Parathyroid adenoma (tissue), 2 donors: ENCODE results near the gene ULBP2.

ENCODE experiments used
- H2AFZ ChIP-seq: fragments of 300-600 bp; sonication (generic); one replicate; pipeline ENCODE4 v1.7.0; 2017; ENCODE audit warnings: antibody characterized with exemption, mild to moderate bottlenecking
- H3K27ac ChIP-seq: fragments of 300-600 bp; sonication (generic); one replicate; pipeline ENCODE4 v1.7.0; 2017
- H3K27me3 ChIP-seq: fragments of 300-600 bp; sonication (generic); one replicate; pipeline ENCODE4 v1.7.0; 2017; ENCODE audit warnings: low read length; ENCODE audit not compliant: control insufficient read depth, insufficient read depth
- H3K36me3 ChIP-seq: fragments of 300-600 bp; sonication (generic); one replicate; pipeline ENCODE4 v1.7.0; 2017; ENCODE audit warnings: low read length; ENCODE audit not compliant: control insufficient read depth, insufficient read depth
- H3K4me1 ChIP-seq: fragments of 300-600 bp; sonication (generic); one replicate; pipeline ENCODE4 v1.7.0; 2017; ENCODE audit warnings: control low read depth
- H3K4me2 ChIP-seq: fragments of 300-600 bp; sonication (generic); one replicate; pipeline ENCODE4 v1.7.0; 2017; ENCODE audit warnings: low read length
- H3K4me3 ChIP-seq: fragments of 300-600 bp; sonication (generic); one replicate; pipeline ENCODE4 v1.7.0; 2017; ENCODE audit warnings: low read depth, low read length
- H3K79me2 ChIP-seq: fragments of 300-600 bp; sonication (generic); one replicate; pipeline ENCODE4 v1.7.0; 2017; ENCODE audit warnings: control low read depth
- H3K9ac ChIP-seq: fragments of 300-600 bp; sonication (generic); one replicate; pipeline ENCODE4 v1.7.0; 2017; ENCODE audit warnings: mild to moderate bottlenecking
- H3K9me3 ChIP-seq: fragments of 300-600 bp; sonication (generic); one replicate; pipeline ENCODE4 v1.7.0; 2017; ENCODE audit warnings: low read length; ENCODE audit not compliant: control insufficient read depth
- TF ChIP-seq, protein P1 (sequence below): fragments of 300-600 bp; sonication (generic); IDR thresholded peaks from one replicate; pipeline ENCODE4 v1.7.0; 2017; ENCODE audit warnings: antibody characterized with exemption, mild to moderate bottlenecking
- donor health status: primary hyperparathyroidism.

ULBP2 gene

DNA sequence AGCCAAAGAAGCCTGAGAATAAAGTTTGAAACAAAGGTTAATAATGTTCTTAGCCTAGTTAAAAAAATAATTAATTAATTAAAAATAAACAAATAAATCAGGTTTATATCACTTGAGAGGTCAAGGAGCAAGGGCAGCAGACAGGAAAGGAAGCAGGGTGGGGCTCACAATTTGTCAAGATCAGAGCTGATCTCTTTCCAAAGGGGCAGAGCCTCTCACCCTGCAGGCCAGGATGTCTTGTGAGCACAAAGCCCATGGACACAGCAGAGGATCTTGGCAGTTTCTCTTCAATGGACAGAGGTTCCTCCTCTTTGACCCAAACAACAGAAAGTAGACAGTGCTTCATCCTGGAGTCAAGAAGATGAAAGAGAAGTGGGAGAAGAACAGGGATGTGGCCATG lies 36.8 kb downstream of the ULBP2 start:
- Histone ChIP-seq H2AFZ (no peak overlapping the region), H3K4me3 (no peak overlapping the region), H3K9ac (no peak overlapping the region), H3K4me1 (no peaks in the 10 kb centered on the region), H3K27ac (no peak overlapping the region), H3K9me3 (no peaks in the 10 kb centered on the region), H3K79me2 (no peaks in the 10 kb centered on the region), H3K36me3 (no peaks in the 10 kb centered on the region), H3K4me2 (no peak overlapping the region), H3K27me3 (no peaks in the 10 kb centered on the region)
- TF ChIP-seq, protein P1, sequence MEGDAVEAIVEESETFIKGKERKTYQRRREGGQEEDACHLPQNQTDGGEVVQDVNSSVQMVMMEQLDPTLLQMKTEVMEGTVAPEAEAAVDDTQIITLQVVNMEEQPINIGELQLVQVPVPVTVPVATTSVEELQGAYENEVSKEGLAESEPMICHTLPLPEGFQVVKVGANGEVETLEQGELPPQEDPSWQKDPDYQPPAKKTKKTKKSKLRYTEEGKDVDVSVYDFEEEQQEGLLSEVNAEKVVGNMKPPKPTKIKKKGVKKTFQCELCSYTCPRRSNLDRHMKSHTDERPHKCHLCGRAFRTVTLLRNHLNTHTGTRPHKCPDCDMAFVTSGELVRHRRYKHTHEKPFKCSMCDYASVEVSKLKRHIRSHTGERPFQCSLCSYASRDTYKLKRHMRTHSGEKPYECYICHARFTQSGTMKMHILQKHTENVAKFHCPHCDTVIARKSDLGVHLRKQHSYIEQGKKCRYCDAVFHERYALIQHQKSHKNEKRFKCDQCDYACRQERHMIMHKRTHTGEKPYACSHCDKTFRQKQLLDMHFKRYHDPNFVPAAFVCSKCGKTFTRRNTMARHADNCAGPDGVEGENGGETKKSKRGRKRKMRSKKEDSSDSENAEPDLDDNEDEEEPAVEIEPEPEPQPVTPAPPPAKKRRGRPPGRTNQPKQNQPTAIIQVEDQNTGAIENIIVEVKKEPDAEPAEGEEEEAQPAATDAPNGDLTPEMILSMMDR: no peak

GRCh38 chr6:149979293-149979692 lies 37.5 kb downstream of the ULBP2 start:
- no peaks in the 10 kb centered on the region for H3K9me3 ChIP-seq
- H3K9ac ChIP-seq: no peak overlapping the region
- no peak overlapping the region for H3K4me3 ChIP-seq
- no peaks in the 10 kb centered on the region for H3K27me3 ChIP-seq
- TF ChIP-seq, protein P1: no peak
- no peaks in the 10 kb centered on the region for H3K4me1 ChIP-seq
- no peaks in the 10 kb centered on the region for H3K36me3 ChIP-seq
- no peak overlapping the region for H2AFZ ChIP-seq
- H3K27ac ChIP-seq: no peak overlapping the region
- no peaks in the 10 kb centered on the region for H3K79me2 ChIP-seq
- H3K4me2 ChIP-seq: no peak overlapping the region

DNA sequence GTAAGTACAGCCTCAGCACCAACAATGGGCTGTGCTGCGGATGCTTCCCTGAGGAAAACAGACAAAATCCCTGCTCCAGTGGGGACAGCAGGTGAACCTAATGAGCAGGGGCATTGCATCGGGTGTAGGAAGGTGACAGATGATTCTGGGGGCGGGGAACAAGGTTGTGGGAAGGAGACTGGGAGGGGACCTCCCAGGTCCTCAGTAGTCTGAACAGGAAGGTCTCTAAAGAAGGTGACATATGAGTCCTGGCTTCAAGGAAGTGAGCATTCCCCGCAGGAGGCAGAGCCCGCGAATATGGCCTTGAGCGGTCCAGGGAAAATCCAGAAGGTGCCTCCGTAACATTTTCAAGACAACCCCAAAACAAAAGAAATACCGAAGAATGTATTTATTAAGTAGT lies 41.3 kb downstream of the ULBP2 start:
- no peak overlapping the region for H3K4me2 ChIP-seq
- H3K4me3 ChIP-seq: no peak overlapping the region
- no peak overlapping the region for H2AFZ ChIP-seq
- H3K27me3 ChIP-seq: no peaks in the 10 kb centered on the region
- H3K9ac ChIP-seq: no peak overlapping the region
- no peaks in the 10 kb centered on the region for H3K9me3 ChIP-seq
- TF ChIP-seq, protein P1: no peak
- no peak overlapping the region for H3K27ac ChIP-seq
- no peaks in the 10 kb centered on the region for H3K79me2 ChIP-seq
- no peaks in the 10 kb centered on the region for H3K4me1 ChIP-seq
- H3K36me3 ChIP-seq: no peaks in the 10 kb centered on the region

DNA sequence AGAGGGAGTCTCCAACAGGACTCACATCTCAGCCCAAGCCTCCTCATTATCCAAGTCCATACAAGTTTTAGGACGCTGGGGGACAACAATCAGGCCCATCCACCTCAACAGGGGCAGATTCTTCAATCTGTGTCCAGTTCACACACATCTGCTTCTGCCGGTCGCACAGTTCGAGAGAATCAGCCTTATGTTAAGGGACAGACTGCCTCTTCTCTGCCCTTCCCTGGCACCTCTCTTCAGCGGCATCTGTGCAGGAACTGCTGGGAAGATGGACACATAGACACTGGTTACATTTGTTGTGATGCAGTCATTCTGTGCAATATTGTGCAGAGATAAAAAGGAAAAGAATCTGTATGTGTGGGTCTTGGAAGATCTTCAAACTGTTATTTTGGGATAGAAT lies 43.0 kb downstream of the ULBP2 start:
- Histone ChIP-seq H3K79me2 (no peaks in the 10 kb centered on the region), H3K9ac (no peak overlapping the region), H3K27ac (no peak overlapping the region), H3K4me2 (no peak overlapping the region), H3K4me3 (no peak overlapping the region), H3K27me3 (peaks cover 6% of the 10 kb centered on the region), H3K36me3 (no peaks in the 10 kb centered on the region), H2AFZ (no peak overlapping the region), H3K9me3 (no peaks in the 10 kb centered on the region), H3K4me1 (no peaks in the 10 kb centered on the region)
- TF ChIP-seq, protein P1: no peak

DNA sequence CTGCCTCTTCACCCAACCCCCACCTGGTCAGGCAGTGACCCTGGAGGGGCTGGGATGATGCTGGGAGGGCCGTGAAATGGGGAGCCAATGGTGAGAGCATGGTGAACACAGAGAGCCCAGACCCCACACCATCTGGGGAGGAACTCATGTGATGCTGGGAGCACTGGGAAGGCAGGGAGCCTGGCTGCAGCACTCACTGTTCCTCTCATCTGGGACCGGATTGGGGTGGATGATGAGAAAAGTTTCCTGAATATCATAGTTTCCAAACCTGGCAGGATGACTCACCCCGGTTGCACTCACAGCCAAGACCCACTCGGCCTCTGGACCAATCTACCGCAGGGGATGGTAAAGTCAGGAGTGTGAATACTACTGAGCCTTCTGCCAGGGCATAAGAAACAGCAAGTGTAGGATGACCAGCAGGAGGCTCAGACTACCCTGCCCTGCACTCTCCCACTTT lies 43.7 kb downstream of the ULBP2 start:
- H3K9me3 ChIP-seq: no peaks in the 10 kb centered on the region
- no peak overlapping the region for H3K27ac ChIP-seq
- H3K4me3 ChIP-seq: no peak overlapping the region
- no peak overlapping the region for H3K4me2 ChIP-seq
- no peak overlapping the region for H3K9ac ChIP-seq
- TF ChIP-seq, protein P1: no peak
- no peaks in the 10 kb centered on the region for H3K36me3 ChIP-seq
- H3K79me2 ChIP-seq: no peaks in the 10 kb centered on the region
- peaks cover 6% of the 10 kb centered on the region for H3K27me3 ChIP-seq
- no peak overlapping the region for H2AFZ ChIP-seq
- no peaks in the 10 kb centered on the region for H3K4me1 ChIP-seq
